Retinal pigment epithelial cell (primary cell): ENCODE measurements around the gene BMP8B.

Source experiments
- DNase-seq: peaks from one replicate; pipeline ENCODE4 v3.0.0-alpha.2; 2010; ENCODE audit warnings: low read depth
- H3K4me3 ChIP-seq: 2 replicates; pipeline ENCODE4 v1.5.1; 2011; ENCODE audit warnings: mild to moderate bottlenecking, low read length, control low read depth, moderate library complexity
- CTCF ChIP-seq: conservative IDR thresholded peaks from 2 replicates; pipeline ENCODE4 v1.5.1; 2011; ENCODE audit warnings: low read depth, low read length, control low read depth, inconsistent platforms

BMP8B gene

GRCh38 chr1:39737546-39738169, 51.0 kb downstream of the BMP8B start:
- no peak for TF ChIP-seq CTCF
- no peak for DNase-seq
- no peak overlapping the region for H3K4me3 ChIP-seq

GRCh38 chr1:39735731-39736130, 52.9 kb downstream of the BMP8B start:
- no peak overlapping the region for H3K4me3 ChIP-seq
- no peak for DNase-seq
- no peak for TF ChIP-seq CTCF

- no peak for DNase-seq
- no peak for TF ChIP-seq CTCF
Measured at GRCh38 chr1:39733161-39733560, 55.5 kb downstream of the BMP8B start.

GRCh38 chr1:39732730-39733129, 55.9 kb downstream of the BMP8B start:
- H3K4me3 ChIP-seq: no peak overlapping the region
- no peak for DNase-seq

More at GRCh38 chr1:39733161-39733560, 55.5 kb downstream of the BMP8B start:
- H3K4me3 ChIP-seq: no peak overlapping the region

GRCh38 chr1:39729842-39730241, 58.8 kb downstream of the BMP8B start:
- DNase-seq: no peak
- H3K4me3 ChIP-seq: no peak overlapping the region
- TF ChIP-seq CTCF: no peak

More at GRCh38 chr1:39732730-39733129, 55.9 kb downstream of the BMP8B start:
- TF ChIP-seq CTCF: no peak

GRCh38 chr1:39729030-39729429, 59.6 kb downstream of the BMP8B start:
- TF ChIP-seq CTCF: no peak
- DNase-seq: no peak

GRCh38 chr1:39727932-39728317, 60.7 kb downstream of the BMP8B start:
- TF ChIP-seq CTCF: no peak
- H3K4me3 ChIP-seq: no peak overlapping the region
- no peak for DNase-seq

More at GRCh38 chr1:39729030-39729429, 59.6 kb downstream of the BMP8B start:
- no peak overlapping the region for H3K4me3 ChIP-seq
